GM19193 (cell line): ENCODE measurements around the gene TRMT44.

Experiments used
- POLR2A ChIP-seq: IDR thresholded peaks from 4 replicates; pipeline ENCODE4 v1.6.1; 2011; ENCODE audit not compliant: insufficient read depth, insufficient read length; ENCODE audit errors: extremely low read depth

TRMT44 gene

DNA sequence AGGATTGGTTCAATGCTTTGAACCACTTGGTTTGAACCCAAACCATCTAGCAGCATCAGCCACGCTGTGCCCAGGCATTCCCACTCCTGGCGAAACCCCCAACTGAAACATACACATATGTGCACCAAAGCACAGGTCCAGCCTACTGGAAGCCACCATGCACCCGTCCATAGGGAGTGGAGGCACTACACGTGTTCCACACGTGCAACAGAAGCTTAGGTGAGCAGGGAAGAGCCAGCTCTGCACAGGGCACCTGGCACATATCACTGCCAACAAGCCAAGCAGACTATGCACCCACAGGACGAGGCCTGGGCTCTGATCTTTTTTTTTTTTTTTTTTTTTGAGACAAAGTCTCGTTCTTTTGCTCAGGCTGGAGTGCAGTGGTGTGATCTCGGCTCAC, 73.4 kb downstream of the TRMT44 start:
- TF ChIP-seq POLR2A: no peak

DNA sequence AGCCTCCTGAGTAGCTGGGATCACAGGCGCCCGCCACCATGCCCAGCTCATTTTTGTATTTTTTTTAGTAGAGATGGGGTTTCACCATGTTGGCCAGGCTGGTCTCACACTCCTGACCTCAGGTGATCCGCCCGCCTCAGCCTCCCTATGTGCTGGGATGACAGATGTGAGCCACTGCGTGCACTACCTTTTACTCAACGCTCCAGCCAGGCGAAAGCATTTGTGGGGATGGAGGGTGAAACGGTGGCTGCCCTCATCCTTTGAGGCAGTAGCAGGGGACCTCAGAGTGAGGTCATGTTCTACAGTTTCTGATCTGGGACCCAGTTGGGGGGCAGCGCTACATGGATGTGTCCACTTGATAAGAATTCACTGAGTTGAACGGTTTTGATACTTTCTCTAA, 73.8 kb downstream of the TRMT44 start:
- TF ChIP-seq POLR2A: no peak

DNA sequence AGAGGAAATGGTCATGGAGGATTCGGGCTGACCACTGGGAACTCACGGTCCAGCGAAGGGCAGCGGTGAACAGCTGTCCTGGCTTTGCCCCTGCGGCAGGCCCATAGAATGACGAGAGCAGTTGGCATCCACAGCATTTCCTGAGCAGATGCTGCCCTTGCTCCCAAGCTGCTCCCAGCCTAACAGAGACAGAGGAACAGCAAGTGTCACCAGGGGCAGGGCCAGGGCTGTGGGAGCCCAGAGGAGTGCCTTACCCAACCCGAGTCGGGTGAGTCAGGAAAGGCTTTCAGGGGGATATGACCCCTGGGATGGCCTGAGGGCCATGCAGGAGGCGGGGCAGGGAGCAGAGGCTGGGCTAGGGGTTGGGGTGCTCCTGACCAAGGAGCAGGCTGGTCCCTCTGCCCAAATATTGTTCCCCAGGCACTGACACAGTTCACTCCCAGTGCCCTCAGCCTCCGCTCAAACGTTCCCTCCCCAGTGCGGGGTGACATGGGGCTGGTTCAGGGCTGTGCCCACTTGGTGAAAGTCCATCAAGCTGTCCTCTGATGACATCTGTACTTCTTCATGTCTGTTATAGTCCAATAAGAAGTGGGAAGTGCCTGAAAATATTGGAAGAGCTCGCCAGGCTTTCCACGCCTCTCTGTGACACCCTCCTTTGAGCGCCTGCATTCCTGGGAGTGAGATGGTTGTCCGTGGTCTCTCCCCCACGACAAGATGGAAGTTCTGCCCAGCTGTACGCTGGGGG, 74.9 kb downstream of the TRMT44 start:
- TF ChIP-seq POLR2A: no peak

DNA sequence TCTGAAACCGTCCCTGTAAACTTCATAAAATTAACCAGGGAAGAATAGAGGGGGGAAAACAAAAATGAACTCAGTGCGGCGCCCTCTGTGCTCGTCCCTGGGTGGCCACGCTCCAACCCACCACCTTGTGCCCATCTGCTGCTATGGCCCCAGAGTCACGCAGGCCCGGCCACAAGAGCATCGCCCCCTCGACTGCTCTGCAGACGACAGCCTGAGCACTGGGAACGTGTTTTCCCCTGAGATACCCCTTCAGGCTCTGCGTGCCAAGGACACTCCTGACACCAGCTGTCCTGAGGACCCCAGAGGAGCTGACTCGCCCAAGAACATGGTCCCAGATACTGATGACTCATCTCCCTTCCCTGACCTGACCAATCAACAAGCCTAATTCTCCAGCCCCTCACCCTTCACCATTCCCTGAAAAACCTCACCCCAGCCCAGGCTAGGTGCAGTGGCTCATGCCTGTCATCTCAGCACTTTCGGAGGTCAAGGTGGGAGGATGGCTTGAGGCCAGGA, 75.5 kb downstream of the TRMT44 start:
- no peak for TF ChIP-seq POLR2A

DNA sequence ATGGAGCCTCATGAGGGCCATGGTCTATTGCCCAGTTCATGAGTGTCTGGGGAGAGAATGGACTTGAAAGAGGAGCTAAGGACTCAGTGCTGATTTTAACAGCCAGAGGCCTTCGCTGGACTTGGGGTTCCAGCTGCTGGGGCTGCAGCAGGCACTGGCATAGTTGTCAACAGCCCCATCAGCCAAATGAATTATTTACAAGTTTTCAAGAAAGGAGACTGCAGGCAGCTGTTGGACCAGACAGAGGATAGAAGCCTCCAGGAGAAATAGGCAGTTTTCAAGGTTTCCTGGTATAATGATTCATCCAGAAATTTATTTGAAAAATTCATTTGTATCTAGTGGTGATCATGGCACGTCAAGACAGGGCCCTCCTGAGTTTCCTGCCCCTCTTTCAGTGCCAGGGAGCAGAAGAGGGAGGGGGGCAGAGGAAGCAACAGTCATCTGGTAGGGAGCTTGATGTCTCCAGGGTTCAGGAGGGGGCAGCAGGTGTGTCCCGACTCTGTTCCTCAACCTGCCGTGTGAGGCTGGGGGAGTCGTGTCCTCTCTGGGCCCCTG, 76.5 kb downstream of the TRMT44 start:
- TF ChIP-seq POLR2A: no peak

DNA sequence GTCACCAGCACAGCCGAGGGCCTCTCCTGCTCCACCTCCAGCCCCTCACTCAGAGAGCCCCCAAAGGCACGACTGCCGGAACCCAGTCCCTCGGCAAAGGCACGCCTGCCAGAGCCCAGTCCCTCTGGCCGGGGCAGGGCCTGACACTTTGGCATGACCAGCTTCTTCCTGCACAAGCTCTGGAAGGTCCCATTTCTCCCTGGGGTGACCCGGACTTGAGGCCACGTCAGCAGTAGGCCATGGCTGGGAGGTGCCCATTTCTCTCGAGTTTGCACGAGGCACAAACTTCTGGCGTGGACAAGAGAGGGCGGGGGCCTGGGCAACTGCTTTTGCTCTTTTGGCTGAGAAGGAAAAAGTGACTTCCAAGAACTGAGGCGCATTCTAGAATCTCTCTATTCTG, 77.4 kb downstream of the TRMT44 start:
- TF ChIP-seq POLR2A: no peak

DNA sequence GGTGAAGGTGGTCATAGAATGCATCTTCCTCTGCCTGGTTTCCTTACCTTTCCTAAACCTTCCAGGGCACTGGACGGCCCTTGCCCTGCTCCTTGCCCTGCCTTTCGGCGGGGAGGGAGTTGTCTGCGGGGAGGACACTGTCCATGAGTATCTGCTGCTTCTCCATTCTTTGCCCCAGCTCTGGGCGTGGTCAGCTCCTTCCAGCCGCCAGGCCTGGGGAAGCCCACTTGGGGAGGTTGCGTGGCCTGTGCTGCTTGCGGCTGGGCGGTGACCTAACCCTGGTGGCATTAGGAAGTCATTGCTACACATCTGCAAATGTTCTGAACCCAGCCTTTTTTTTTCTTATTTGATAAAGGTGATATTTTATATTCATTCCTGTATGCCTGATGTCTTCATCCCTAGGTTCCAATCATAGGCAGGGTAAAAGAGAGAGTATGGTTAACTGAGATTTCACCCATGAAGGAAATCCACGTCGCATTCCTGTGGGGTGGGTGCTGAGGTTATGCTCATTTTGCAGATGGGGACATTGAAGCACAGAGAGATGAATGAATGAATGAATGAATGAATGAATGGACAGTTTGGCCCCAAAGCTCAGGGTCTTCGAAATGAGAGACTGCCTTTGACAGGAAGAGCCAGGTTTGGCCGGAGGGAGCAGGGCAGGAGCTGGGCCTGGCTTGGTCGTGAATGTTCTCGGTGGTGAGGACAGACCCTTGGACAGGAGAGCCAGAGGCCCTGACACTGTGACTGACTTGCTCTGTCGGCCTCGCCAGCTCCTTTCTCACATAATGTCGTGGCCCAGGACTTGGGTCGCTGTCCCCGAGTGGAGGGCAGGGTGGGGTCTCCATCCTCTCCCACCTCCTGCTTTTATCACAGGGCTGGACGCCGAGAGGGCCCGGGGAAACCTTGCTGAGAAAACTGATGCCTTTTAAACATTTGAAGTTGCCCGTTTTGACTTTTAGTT, 81.9 kb downstream of the TRMT44 start:
- no peak for TF ChIP-seq POLR2A

DNA sequence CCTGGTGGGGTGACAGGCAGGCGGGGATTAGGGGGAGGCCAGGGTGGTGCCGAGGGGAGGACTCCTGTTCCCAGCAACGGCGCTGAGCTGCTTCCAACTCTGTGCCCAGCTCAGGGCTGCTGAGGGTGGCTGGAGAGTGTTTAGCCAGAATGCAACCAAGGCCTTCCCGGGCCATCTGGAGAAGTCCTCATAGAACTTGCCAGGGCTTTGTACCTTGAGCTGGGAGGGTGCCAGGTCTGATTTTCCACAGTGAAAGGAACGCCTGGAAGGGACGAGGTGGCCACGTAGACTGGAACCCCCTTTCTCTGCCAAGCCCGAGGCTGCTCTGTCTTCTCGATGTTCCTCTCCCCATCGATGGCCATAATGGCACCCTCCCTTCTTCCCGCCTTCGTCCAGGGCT, 82.6 kb downstream of the TRMT44 start:
- no peak for TF ChIP-seq POLR2A

DNA sequence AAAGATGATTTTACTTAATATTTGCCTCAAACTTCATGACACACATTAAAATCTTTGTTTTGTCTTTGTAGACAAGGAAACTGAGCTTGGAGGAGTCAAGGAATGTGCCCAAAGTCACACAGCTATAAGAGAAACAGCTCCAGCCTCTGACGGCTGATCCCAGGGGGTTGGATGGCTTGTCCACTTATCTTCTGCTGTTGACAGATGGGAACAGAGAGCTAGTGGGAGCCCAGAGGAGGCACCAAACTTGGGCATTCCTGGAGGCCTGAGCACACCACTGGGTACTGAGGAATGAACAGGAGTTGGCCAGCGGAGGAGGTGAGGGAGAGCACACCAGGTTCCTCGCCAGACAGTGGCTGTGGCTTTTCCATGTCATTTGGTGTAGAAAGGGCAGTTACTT, 83.2 kb downstream of the TRMT44 start:
- no peak for TF ChIP-seq POLR2A

DNA sequence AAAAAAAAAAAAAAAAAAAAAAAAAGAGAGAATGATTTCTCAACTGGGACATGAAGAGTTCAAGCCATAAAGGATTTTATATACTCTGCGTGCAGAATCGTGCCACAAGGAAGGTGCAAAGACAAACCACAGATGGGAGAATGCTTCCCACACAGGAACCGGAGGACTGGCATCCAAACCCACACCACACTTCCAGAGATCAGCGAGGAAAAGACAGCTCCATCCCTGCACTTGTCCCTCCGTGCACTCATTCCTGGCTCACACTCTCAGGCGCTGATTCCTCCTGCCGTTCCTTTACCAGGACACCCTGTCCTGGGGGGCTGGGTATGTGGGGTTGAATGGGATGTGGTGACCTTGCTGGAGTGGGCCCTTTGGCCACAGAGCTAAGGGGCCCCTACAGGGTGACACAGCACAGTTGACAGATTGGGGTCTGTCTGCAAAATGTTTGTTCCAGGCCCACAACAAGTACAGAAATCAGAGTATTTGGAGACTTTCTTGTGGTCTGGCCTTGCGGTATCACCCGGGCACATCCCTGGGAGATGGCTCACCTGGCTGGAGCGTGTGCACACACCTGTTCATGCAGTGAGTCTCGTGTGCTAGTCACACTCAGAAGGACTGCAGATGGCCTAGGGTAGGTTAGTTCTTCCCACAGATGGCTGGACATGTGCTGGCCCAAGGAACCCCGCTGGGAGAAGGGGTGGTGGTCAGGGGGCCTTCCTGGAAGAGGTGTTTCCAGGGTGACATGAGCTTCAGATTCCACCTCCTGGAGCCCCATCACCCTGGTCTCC, 84.2 kb downstream of the TRMT44 start:
- no peak for TF ChIP-seq POLR2A

DNA sequence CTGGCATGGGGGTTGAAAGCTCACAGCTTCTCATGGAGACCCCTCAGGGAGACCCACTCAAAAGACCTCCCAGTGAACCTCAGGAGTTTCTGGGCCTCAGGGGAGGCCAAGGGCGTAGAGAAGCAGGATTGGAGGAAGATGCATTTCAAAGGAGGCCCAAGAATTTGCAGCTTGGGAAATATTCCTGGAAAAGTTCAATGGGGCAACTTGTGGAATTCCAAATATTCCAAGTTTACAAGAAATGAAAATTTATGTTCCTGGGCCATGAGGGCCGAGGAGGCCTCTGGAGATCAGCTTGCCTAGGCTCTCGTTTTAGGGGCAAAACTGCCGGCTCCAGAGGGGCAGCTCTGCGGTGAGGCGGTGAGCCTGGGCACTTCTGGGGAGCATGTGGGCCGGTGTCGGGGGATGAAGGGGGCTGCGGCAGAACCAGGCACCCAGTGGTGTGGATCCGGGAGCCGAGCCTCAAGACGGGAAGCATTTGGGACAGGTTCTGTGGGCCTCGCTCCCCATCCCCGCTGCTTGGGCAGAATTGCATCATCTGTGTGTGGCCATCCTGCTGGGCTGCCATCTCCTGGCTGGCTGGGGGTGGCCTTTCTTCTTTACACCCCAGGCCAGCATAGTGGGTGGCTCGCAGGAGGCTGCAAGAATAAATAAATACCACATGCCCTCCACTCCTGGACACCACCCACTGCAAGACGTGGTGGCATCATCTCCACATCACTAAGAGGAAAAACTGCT, 85.0 kb downstream of the TRMT44 start:
- TF ChIP-seq POLR2A: no peak
